H1 (cell line): ENCODE results near the gene RNASE7. TPM values are rescaled to one million over a fixed set of nuclear protein-coding genes. Genes with fewer than 3 reads are reported as not detected.

ENCODE experiments used
- CTCF ChIA-PET: fragments of 300-600 bp; sonication (Branson Sonifier 250); formaldehyde crosslinking; loops from one replicate; lab custom pipeline; 2021; ENCODE audit not compliant: partially characterized antibody; lab: Charles Lee
- POLR2A ChIA-PET: fragments of 300-600 bp; sonication (Branson Sonifier 250); formaldehyde crosslinking; loops from one replicate; lab custom pipeline; 2021; ENCODE audit warnings: inconsistent platforms; ENCODE audit not compliant: partially characterized antibody; lab: Charles Lee
- DNase-seq, 2 experiments: peaks; one replicate each; pipeline versions ENCODE4 v3.0.0 to v3.0.0-alpha.2; 2010 to 2022; ENCODE audit warnings: low spot score in 2 of 2, low read depth in 1 of 2, mixed read lengths in 1 of 2
- FAIRE-seq: peaks from 2 replicates; lab custom pipeline; 2011; peaks lifted over from hg19 to GRCh38; lab: Jason Lieb, UNC
- H2AFZ ChIP-seq: 2 replicates; pipeline ENCODE4 v1.8.1; 2012; ENCODE audit warnings: low read length, inconsistent platforms
- H2AK5ac ChIP-seq: 2 replicates; pipeline ENCODE4 v1.6.1; 2013; ENCODE audit warnings: low read depth, low read length
- H2BK120ac ChIP-seq: replicated peaks from 2 replicates; pipeline ENCODE3; 2013; ENCODE audit warnings: low read depth, low read length, inconsistent platforms
- H2BK12ac ChIP-seq: 2 replicates; pipeline ENCODE4 v1.6.1; 2013; ENCODE audit warnings: low read depth, low read length
- H2BK15ac ChIP-seq: 2 replicates; pipeline ENCODE4 v1.6.1; 2013; ENCODE audit warnings: low read length
- H2BK20ac ChIP-seq: 2 replicates; pipeline ENCODE4 v1.6.1; 2013; ENCODE audit warnings: low read length
- H2BK5ac ChIP-seq: 2 replicates; pipeline ENCODE4 v1.6.1; 2013; ENCODE audit warnings: low read depth, low read length
- H3K14ac ChIP-seq: 2 replicates; pipeline ENCODE4 v1.6.1; 2013; ENCODE audit warnings: inconsistent platforms; ENCODE audit not compliant: insufficient read length
- H3K18ac ChIP-seq: 2 replicates; pipeline ENCODE4 v1.6.1; 2013; ENCODE audit warnings: low read length; ENCODE audit errors: extremely low read depth
- H3K23ac ChIP-seq: 2 replicates; pipeline ENCODE4 v1.6.1; 2013; ENCODE audit warnings: inconsistent platforms; ENCODE audit not compliant: insufficient read length
- H3K23me2 ChIP-seq: 2 replicates; pipeline ENCODE4 v1.6.1; 2013; ENCODE audit warnings: low read depth, low read length
- H3K27ac ChIP-seq: 2 replicates; pipeline ENCODE4 v1.6.1; 2011; ENCODE audit warnings: low read depth, low read length, inconsistent platforms
- H3K27me3 ChIP-seq, 4 experiments: replicated peaks in 1 of 4; 1 replicate in 1 of 4; 2 replicates in 3 of 4; pipeline versions ENCODE4 v1.6.1 to v1.8.1; 2011 to 2013; ENCODE audit warnings: low read length in 3 of 4, mild to moderate bottlenecking in 3 of 4, inconsistent platforms in 2 of 4, mixed read lengths in 2 of 4, moderate library complexity in 1 of 4; ENCODE audit not compliant: control insufficient read depth in 3 of 4, insufficient read depth in 3 of 4; ENCODE audit errors: extremely low read depth in 1 of 4
- H3K36me3 ChIP-seq, 4 experiments: 2 replicates each; pipeline versions ENCODE4 v1.6.1 to v1.8.1; 2011 to 2013; ENCODE audit warnings: mild to moderate bottlenecking in 4 of 4, low read length in 3 of 4, moderate library complexity in 2 of 4, control low read depth in 1 of 4, inconsistent platforms in 1 of 4; ENCODE audit not compliant: insufficient read depth in 4 of 4, control insufficient read depth in 2 of 4
- H3K4ac ChIP-seq: replicated peaks from 2 replicates; pipeline ENCODE3; 2013; ENCODE audit warnings: low read length, low read depth, mixed read lengths, inconsistent platforms; ENCODE audit not compliant: insufficient read length
- H3K4me1 ChIP-seq, 4 experiments: replicated peaks in 1 of 4; 1 replicate in 1 of 4; 2 replicates in 3 of 4; pipeline versions ENCODE4 v1.6.1 to v1.8.1; 2011 to 2013; ENCODE audit warnings: low read length in 3 of 4, inconsistent platforms in 2 of 4, mixed read lengths in 1 of 4; ENCODE audit not compliant: insufficient read depth in 4 of 4, control insufficient read depth in 3 of 4
- H3K4me2 ChIP-seq, 2 experiments: 2 replicates each; pipeline versions ENCODE4 v1.6.1 to v1.8.1; 2011 to 2013; ENCODE audit warnings: low read depth in 2 of 2, low read length in 2 of 2, control low read depth in 1 of 2, inconsistent platforms in 1 of 2, mild to moderate bottlenecking in 1 of 2; ENCODE audit not compliant: insufficient read depth in 1 of 2
- H3K4me3 ChIP-seq, 4 experiments: fragments of 200-600, 300-600 bp in 1 of 4; sonication (generic), shearing (Covaris generic), sonication (Bioruptor Twin) in 1 of 4; 2 replicates each; pipeline versions ENCODE4 v1.5.1 to v1.8.1; 2011 to 2016; ENCODE audit warnings: low read length in 4 of 4, low read depth in 3 of 4, control low read depth in 2 of 4, inconsistent platforms in 2 of 4, mild to moderate bottlenecking in 2 of 4, mixed read lengths in 1 of 4, moderate library complexity in 1 of 4; ENCODE audit not compliant: insufficient read depth in 2 of 4; ENCODE audit errors: extremely low read depth in 1 of 4
- H3K56ac ChIP-seq: replicated peaks from 2 replicates; pipeline ENCODE3; 2013; ENCODE audit warnings: low read depth, mild to moderate bottlenecking, mixed read lengths, low read length, inconsistent platforms; ENCODE audit not compliant: insufficient read length
- H3K79me1 ChIP-seq: 2 replicates; pipeline ENCODE4 v1.6.1; 2013; ENCODE audit warnings: low read depth, low read length, control low read depth
- H3K79me2 ChIP-seq, 2 experiments: 2 replicates each; pipeline versions ENCODE4 v1.6.1 to v1.8.1; 2012 to 2013; ENCODE audit warnings: low read length in 2 of 2, mild to moderate bottlenecking in 2 of 2, inconsistent platforms in 1 of 2; ENCODE audit not compliant: insufficient read depth in 2 of 2, control insufficient read depth in 1 of 2
- H3K9ac ChIP-seq, 4 experiments: replicated peaks in 1 of 4; 1 replicate in 1 of 4; 2 replicates in 3 of 4; pipeline versions ENCODE4 v1.6.1 to v1.8.1; 2011 to 2013; ENCODE audit warnings: low read depth in 3 of 4, low read length in 3 of 4, control low read depth in 2 of 4, mild to moderate bottlenecking in 2 of 4, moderate library complexity in 2 of 4, inconsistent platforms in 1 of 4; ENCODE audit errors: extremely low read depth in 1 of 4
- H3K9me3 ChIP-seq, 2 experiments: 2 replicates each; pipeline versions ENCODE4 v1.6.1 to v1.8.1; 2012 to 2013; ENCODE audit warnings: mild to moderate bottlenecking in 2 of 2, moderate library complexity in 2 of 2, control low read depth in 1 of 2, inconsistent platforms in 1 of 2, low read depth in 1 of 2, low read length in 1 of 2, mixed read lengths in 1 of 2; ENCODE audit not compliant: insufficient read depth in 2 of 2
- H4K20me1 ChIP-seq, 2 experiments: replicated peaks in 1 of 2; 2 replicates each; pipeline versions ENCODE3 to v1.8.1; 2011 to 2013; ENCODE audit warnings: inconsistent platforms in 2 of 2, low read length in 2 of 2, mild to moderate bottlenecking in 1 of 2; ENCODE audit not compliant: insufficient read depth in 2 of 2, control insufficient read depth in 1 of 2
- H4K5ac ChIP-seq: 2 replicates; pipeline ENCODE4 v1.6.1; 2013; ENCODE audit warnings: low read length, low read depth, mixed read lengths, inconsistent platforms; ENCODE audit not compliant: insufficient read length
- H4K8ac ChIP-seq: 2 replicates; pipeline ENCODE4 v1.8.0; 2013; ENCODE audit warnings: mild to moderate bottlenecking, moderate library complexity, low read length, inconsistent platforms; ENCODE audit not compliant: insufficient read depth; ENCODE audit errors: extremely low read depth
- H4K91ac ChIP-seq: replicated peaks from 2 replicates; pipeline ENCODE3; 2013; ENCODE audit warnings: low read length, mixed read lengths, inconsistent platforms; ENCODE audit not compliant: insufficient read length
- BRCA1 ChIP-seq: IDR thresholded peaks from 2 replicates; pipeline ENCODE4 v1.6.1; 2012; ENCODE audit warnings: low read depth, low read length, improper control_type of control experiment
- CHD1 ChIP-seq: IDR thresholded peaks from 2 replicates; pipeline ENCODE4 v1.6.1; 2012; ENCODE audit warnings: low read depth, low read length, improper control_type of control experiment
- EZH2 ChIP-seq: fragments of 200-600 bp; sonication (generic); IDR thresholded peaks from 2 replicates; pipeline ENCODE4 v1.7.1; 2012; ENCODE audit warnings: low read depth, mild to moderate bottlenecking, moderate library complexity, low read length, inconsistent platforms; ENCODE audit not compliant: severe bottlenecking
- KDM5A ChIP-seq: fragments of 200-600 bp; IDR thresholded peaks from 2 replicates; pipeline ENCODE4 v1.7.1; 2012; ENCODE audit warnings: mild to moderate bottlenecking, low read length, inconsistent platforms, mixed read lengths
- POLR2AphosphoS5 ChIP-seq: IDR thresholded peaks from 2 replicates; pipeline ENCODE4 v1.6.1; 2011; ENCODE audit warnings: low read depth, low read length
- RFX5 ChIP-seq: IDR thresholded peaks from 2 replicates; pipeline ENCODE4 v1.6.1; 2011; ENCODE audit warnings: low read depth, low read length, improper control_type of control experiment, borderline replicate concordance
- SIX5 ChIP-seq: IDR thresholded peaks from 2 replicates; pipeline ENCODE4 v1.6.1; 2011; ENCODE audit warnings: mild to moderate bottlenecking, low read depth, low read length
- SP1 ChIP-seq: IDR thresholded peaks from 2 replicates; pipeline ENCODE4 v1.6.1; 2011; ENCODE audit warnings: low read depth, low read length
- SRF ChIP-seq: IDR thresholded peaks from 2 replicates; pipeline ENCODE4 v1.6.1; 2011; ENCODE audit warnings: mild to moderate bottlenecking, low read depth, low read length, moderate library complexity
- SUZ12 ChIP-seq: fragments of 200-600 bp; sonication (generic); IDR thresholded peaks from 2 replicates; pipeline ENCODE4 v1.6.1; 2012; ENCODE audit warnings: mild to moderate bottlenecking, inconsistent platforms, low read length, moderate library complexity, mixed read lengths
- WGBS, 2 experiments: shearing (Covaris generic) in 1 of 2; methylation state at CpG; one replicate each; pipeline versions ENCODE4 v1.1.6 to v1.1.7; 2013 to 2015; ENCODE audit warnings: low lambda C conversion rate in 2 of 2, mixed read lengths in 2 of 2, inconsistent platforms in 1 of 2, low coverage in 1 of 2, missing lambda C conversion rate in 1 of 2; ENCODE audit not compliant: insufficient replicate concordance in 2 of 2, insufficient coverage in 1 of 2, insufficient read length in 1 of 2; ENCODE audit errors: extremely low coverage in 1 of 2, missing lambda C conversion rate in 1 of 2; 5-methylcytosine and 5-hydroxymethylcytosine counted together
- polyA plus RNA-seq, 7 experiments: library from polyadenylated mRNA; depleted of rRNA in 3 of 7; stranded (reverse) in 5 of 7; unstranded in 2 of 7; fragments of >200 nt in 5 of 7; fragments of 200-250 nt in 2 of 7; gene quantifications; 1 replicate in 5 of 7; 2 replicates in 1 of 7; 4 replicates in 1 of 7; pipeline versions ENCODE4 v1.2.1 to v1.2.3, GENCODE V29; 2011 to 2013; ENCODE audit warnings: missing spikeins in 2 of 7, mixed read lengths in 2 of 7
- total RNA-seq: library from RNA; stranded (reverse); fragmentation: NEBNext Ultra II Directional; extraction: Animal tissue kit (Norgen Biotek cat#: 25700); gene quantifications from 2 replicates; pipeline ENCODE4 v1.2.1, GENCODE V29; 2021
- TF ChIP-seq, protein P1 (sequence below): IDR thresholded peaks from 2 replicates; pipeline ENCODE4 v1.6.1; 2011; ENCODE audit warnings: low read length, improper control_type of control experiment

Gene RNASE7
- total and polyA plus RNA-seq, 2 of the 8 experiments (the other 6 are each of a cell fraction or from before 2014, with no cell fraction given): not detected

DNA sequence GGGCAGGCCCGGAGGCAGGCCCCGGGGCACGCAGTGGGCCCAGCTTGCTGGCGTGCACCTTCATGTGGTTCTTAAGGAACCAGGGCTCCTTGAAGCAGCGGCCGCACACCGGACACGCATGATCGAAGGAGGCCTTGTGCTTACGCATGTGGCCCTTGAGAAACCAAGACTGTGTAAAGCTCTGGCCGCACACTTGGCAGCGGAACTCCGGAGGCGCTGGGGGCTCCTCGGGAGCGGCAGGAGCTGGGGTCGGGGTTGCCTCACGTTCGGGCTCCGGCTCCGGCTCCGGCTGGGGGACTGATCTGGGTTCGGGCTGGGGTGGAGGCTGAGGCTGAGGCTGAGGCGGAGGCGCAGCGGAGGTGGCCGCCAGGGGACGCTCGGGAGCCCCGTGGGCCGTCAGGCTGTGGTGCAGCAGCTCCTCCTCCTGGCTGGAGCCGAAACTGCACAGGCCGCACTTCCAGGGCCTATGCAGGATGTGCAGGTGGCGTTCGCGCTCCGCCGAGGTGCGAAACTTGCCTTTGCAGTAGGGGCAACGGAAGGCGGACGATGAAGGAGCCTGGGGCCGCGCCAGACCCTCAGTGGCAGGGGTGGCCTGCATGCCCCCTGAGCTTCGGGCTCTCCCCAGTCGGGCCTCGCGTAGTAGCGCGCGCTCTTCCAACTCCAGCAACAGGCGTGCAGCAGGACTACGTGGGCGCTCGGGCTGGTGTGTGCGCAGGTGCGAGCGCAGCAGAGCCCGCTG is 50.3 kb downstream of the RNASE7 start:
- Histone ChIP-seq H3K79me1 (peaks cover 8% of the 10 kb centered on the region), H3K4me3 (no peak overlapping the region; a peak in 1 of 8 replicates), H3K4ac (no peak overlapping the region), H2BK20ac (peak overlapping the region; percentile 43; the same call in 1 of the 2 replicates), H2BK5ac (peak overlapping the region; percentile 37; the same call in 1 of the 2 replicates), H4K91ac (peak overlapping the region; percentile 56), H2BK120ac (no peak overlapping the region), H2BK12ac (peak overlapping the region; percentile 32; the same call in 1 of the 2 replicates), H3K4me2 (peak overlapping the region; percentile 89 to 90; a peak in 3 of 4 replicates), H3K9ac (no peak overlapping the region), H4K20me1 (peaks cover 11% of the 10 kb centered on the region in 2 experiments), H4K8ac (peak overlapping the region; percentile 93), H3K23me2 (peaks cover 10% of the 10 kb centered on the region), H4K5ac (no peak overlapping the region), H3K27ac (peak overlapping the region; percentile 30), H2AK5ac (no peak overlapping the region), H3K9me3 (no peaks in the 10 kb centered on the region), H3K79me2 (peaks cover 4 to 31% of the 10 kb centered on the region in 2 experiments), H3K36me3 (peaks cover 15 to 43% (median 36%) of the 10 kb centered on the region in 4 experiments), H3K18ac (peak overlapping the region; percentile 51; the same call in 1 of the 2 replicates), H2AFZ (no peak overlapping the region), H3K14ac (no peak overlapping the region), H3K27me3 (no peaks in the 10 kb centered on the region), H2BK15ac (peak overlapping the region; percentile 81; the same call in 1 of the 2 replicates), H3K23ac (no peak overlapping the region), H3K56ac (no peak overlapping the region), H3K4me1 (peaks cover 16 to 35% (median 24%) of the 10 kb centered on the region in 4 experiments)
- POLR2A ChIA-PET: interaction anchor here (0.8 to 7.8 kb wide), 18 partner anchors 8 to 173 kb away, joined by 3 to 148 read pairs (median 5); partner anchors contain the start of genes ARHGEF40, NDRG2, RNASE8 and SLC39A2
- peak in 1 of 2 experiments; percentile 99 for DNase-seq
- CTCF ChIA-PET: interaction anchor here (0.7 to 7.8 kb wide), 37 partner anchors 7 to 411 kb away, joined by 3 to 239 read pairs (median 5); partner anchors contain the start of genes ARHGEF40, RNASE13, TMEM253 and TPPP2
- WGBS, 2 experiments: 65% methylated on average over 48 of the region's 59 CpGs; no CpG with 5 or more reads in 1 of the 2 experiments
- no peak for FAIRE-seq
- TF ChIP-seq SP1: 0 out of 2 replicates have a peak, but pooled peaks have one; percentile 52
- no peak for TF ChIP-seq EZH2
- peak; percentile 44; the same call in 1 of the 2 replicates for TF ChIP-seq SRF
- TF ChIP-seq CHD1: no peak
- TF ChIP-seq POLR2AphosphoS5: peak; percentile 95
- TF ChIP-seq BRCA1: peak; percentile 35; the same call in 1 of the 2 replicates
- no peak for TF ChIP-seq RFX5
- TF ChIP-seq, protein P1, sequence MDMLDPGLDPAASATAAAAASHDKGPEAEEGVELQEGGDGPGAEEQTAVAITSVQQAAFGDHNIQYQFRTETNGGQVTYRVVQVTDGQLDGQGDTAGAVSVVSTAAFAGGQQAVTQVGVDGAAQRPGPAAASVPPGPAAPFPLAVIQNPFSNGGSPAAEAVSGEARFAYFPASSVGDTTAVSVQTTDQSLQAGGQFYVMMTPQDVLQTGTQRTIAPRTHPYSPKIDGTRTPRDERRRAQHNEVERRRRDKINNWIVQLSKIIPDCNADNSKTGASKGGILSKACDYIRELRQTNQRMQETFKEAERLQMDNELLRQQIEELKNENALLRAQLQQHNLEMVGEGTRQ: no peak
- TF ChIP-seq KDM5A: no peak
- TF ChIP-seq SUZ12: no peak
- TF ChIP-seq SIX5: no peak
